ENCODE measurements around the gene RNF212. TPM values are rescaled to one million over a fixed set of nuclear protein-coding genes. Genes with fewer than 3 reads are reported as not detected.

RNF212 gene
- total and polyA plus RNA-seq, 2 of the 13 experiments (the other 11 are each of a cell fraction or from before 2014, with no cell fraction given) = not detected

- DNase-seq (ENCODE audit: low spot score) = no peak
- no peak; the same call in 2 of the 3 replicates for ATAC-seq
- no peak for TF ChIP-seq ZNF552 (CRISPR knock-in tag; IDR thresholded peaks at IDR 0.05; ENCODE audit: borderline replicate concordance)
- TF ChIP-seq ZNF687 (CRISPR knock-in tag; IDR thresholded peaks at IDR 0.05) = 0 out of 2 replicates have a peak, but pooled peaks have one; percentile 17
- no peak for TF ChIP-seq HOXA3 (CRISPR knock-in tag; IDR thresholded peaks at IDR 0.05)
- no peak for TF ChIP-seq E2F5 (CRISPR knock-in tag; conservative IDR thresholded peaks at IDR 0.05)
- no peak for TF ChIP-seq FOXK2 (IDR thresholded peaks at IDR 0.05)
- Histone ChIP-seq H3K9me3 (ENCODE audit: low read length) (no peaks in the 10 kb centered on the region), H3K27me3 (ENCODE audit: control insufficient read depth in 1 of 2, insufficient read depth in 2 of 2, low read length in 2 of 2) (peaks cover 22 to 80% of the 10 kb centered on the region in 2 experiments), H3K4me2 (ENCODE audit: low read depth, low read length) (0 out of 2 replicates have a peak overlapping the region, but pooled peaks have one; percentile 20), H3K27ac (ENCODE audit: extremely low read length, insufficient read depth, low read length) (no peak overlapping the region), H3K4me3 (replicated peaks in 1 of 3; ENCODE audit: insufficient read depth in 1 of 3, low read depth in 2 of 3, low read length in 3 of 3) (no peak overlapping the region; a peak in 1 of 6 replicates), H3K79me2 (ENCODE audit: insufficient read depth, low read length) (no peaks in the 10 kb centered on the region), H3K9ac (ENCODE audit: insufficient read depth, low read depth, low read length) (no peak overlapping the region), H3K36me3 (replicated peaks in 1 of 2; ENCODE audit: control insufficient read depth in 1 of 2, insufficient read depth in 2 of 2, low read length in 2 of 2) (no peaks in the 10 kb centered on the region), H4K20me1 (ENCODE audit: insufficient read depth, low read length) (no peaks in the 10 kb centered on the region), H2AFZ (ENCODE audit: low read length) (no peak overlapping the region), H3K4me1 (ENCODE audit: insufficient read depth, low read length) (peaks cover 26% of the 10 kb centered on the region)
- ChIA-PET CTCF (ENCODE audit: low intra/inter-chr PET ratio, low total read pairs) (no interaction called here), POLR2A (no interaction called here)
- FAIRE-seq = no peak
- in situ Hi-C loops (cut with HindIII; ENCODE audit: extremely low pct_ligation_motif_present, low pct_unique_long_range_greater_than_20kb) = no loop called here
- no TSS peak for BruUV-seq (replicated peaks)
- 20% methylated on average over 10 of the region's 28 CpGs for WGBS (ENCODE audit: low lambda C conversion rate)
- intact Hi-C loops (cut with micrococcal nuclease; ENCODE audit: unreplicated experiment) = no loop called here
These were observed 56.5 kb downstream of the RNF212 start for GRCh38 chr4:1056671-1057402.

Measured in HepG2 (cell line).